ENCODE data around the gene SOX15.

GRCh38 chr17:7550344-7550743 is 39.5 kb downstream of the SOX15 start:
- TF ChIP-seq CTCF (IDR thresholded peaks at IDR 0.05; ENCODE audit: low read length), result no peak
- TF ChIP-seq EZH2phosphoT487 (IDR thresholded peaks at IDR 0.05; ENCODE audit: low read length), result no peak
